HG03066 (cell line): ENCODE results near the gene TAF1B.

Source experiments
- ATAC-seq: cut with Tn5 transposase; IDR thresholded peaks from one replicate; pipeline ENCODE4 v1.9.1; 2021; ENCODE audit warnings: low read depth; ENCODE audit not compliant: unreplicated experiment

Gene TAF1B

DNA sequence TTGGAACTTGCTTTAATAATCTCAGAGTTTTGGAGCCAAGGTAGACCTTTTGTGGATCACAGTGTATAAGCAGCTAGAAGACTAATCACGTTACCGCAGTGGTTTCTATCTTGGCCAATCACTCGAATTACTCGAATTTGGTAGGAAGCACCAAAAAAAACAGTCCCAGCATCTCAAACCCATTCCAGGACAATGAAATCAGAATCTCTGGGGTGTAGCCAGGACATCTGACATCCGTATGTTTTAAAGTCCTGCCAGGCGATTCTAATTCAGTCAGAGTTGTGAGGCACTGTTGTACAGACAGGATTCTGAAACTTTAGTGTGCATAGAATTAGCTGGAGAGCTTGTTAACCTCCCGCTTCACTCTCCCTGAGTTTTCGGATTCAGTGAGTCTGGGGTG lies 139.0 kb downstream of the TAF1B start:
- no peak for ATAC-seq

DNA sequence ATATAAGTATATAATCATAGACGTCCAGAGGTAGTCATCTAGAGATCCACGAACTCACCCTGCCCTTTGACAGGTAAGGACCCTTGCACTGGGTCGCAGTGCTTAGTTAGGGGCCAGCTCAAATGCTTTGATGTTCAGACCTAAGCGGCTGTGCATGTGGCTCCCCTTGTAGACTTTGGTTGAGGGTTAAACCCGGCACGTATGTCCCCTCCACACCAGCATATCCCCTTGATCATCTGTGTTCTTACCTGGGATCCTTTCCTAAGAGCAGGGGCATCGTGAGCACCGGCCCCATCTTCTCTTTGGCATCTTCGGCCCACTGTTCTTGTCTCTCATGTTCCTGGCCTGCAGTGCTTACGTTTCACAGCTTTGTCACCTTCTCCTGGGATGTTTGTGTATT lies 139.6 kb downstream of the TAF1B start:
- no peak for ATAC-seq

DNA sequence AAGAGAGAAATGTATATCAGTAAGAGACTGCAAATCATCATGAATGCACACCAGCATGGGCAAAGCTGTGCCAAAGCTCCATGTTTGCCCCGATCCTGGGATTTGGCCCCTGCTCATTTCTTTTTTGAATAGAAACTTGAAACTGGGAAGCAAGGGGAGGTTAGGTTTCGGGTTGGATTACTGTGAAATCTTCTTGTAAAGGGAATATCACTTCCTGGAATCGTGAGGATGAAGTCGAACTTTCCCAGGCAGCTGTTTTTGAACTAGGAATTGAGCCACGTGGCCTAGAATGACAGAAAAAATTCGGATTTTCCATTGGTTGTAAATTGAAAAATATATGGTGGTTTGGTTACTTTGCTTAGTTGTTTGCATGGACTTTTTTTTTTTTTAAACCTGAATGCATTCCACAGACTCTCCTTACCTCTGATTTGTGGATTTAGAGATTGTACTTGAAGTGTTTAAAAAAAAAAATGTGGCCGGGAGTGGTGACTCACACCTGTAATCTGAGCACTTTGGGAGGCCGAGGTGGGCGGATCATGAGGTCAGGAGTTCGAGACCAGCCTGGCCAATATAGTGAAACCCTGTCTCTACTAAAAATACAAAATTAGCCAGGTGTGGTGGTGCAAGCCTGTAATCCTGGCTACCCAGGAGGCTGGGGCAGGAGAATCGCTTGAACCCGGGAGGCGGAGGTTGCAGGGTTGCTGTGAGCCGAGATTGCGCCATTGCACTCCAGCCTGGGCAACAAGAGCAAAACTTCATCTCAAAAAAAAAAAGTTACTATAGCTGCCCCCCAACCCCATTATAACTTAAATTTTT lies 140.3 kb downstream of the TAF1B start:
- no peak for ATAC-seq
